Measurements from ENCODE around the gene MATCAP1. TPM values are rescaled to one million over a fixed set of nuclear protein-coding genes. Genes with fewer than 3 reads are reported as not detected.

MATCAP1 gene
- total and polyA plus RNA-seq, 2 of the 13 experiments (the other 11 are each of a cell fraction or from before 2014, with no cell fraction given) = 11.2 to 24.5 TPM

GRCh38 chr16:67157106-67157748 lies 26.5 kb downstream of the MATCAP1 start:
- H2AFZ ChIP-seq (ENCODE audit: low read length) = no peak overlapping the region
- in situ Hi-C loops (cut with HindIII; ENCODE audit: extremely low pct_ligation_motif_present, low pct_unique_long_range_greater_than_20kb) = loop anchor here (5.0 kb wide), 2 partner anchors 140 to 180 kb away; no protein-coding TSS in a partner anchor
- ChIA-PET POLR2A (interaction anchor here (1.0 to 5.7 kb wide), 4 partner anchors 13 to 139 kb away, joined by 3 to 54 read pairs (median 5); partner anchors contain the start of gene NOL3), CTCF (ENCODE audit: low intra/inter-chr PET ratio, low total read pairs) (interaction anchor here (2.4 kb wide), 1 partner anchor 140 kb away, joined by 28 read pairs; no protein-coding TSS in a partner anchor)
- peaks cover 4% of the 10 kb centered on the region in 2 experiments; a peak in 2 of 5 replicates for H3K27me3 ChIP-seq (ENCODE audit: control insufficient read depth in 1 of 2, insufficient read depth in 2 of 2, low read length in 2 of 2)
- DNase-seq (ENCODE audit: low spot score) (no peak), ATAC-seq (no peak), FAIRE-seq (no peak)
- no peak overlapping the region for H3K4me3 ChIP-seq (replicated peaks in 1 of 3; ENCODE audit: insufficient read depth in 1 of 3, low read depth in 2 of 3, low read length in 3 of 3)
- no peak for TF ChIP-seq MEIS2 (CRISPR knock-in tag; IDR thresholded peaks at IDR 0.05)
- peak; percentile 97 for TF ChIP-seq ZNF329 (CRISPR knock-in tag; IDR thresholded peaks at IDR 0.05; ENCODE audit: low read depth)
- BruUV-seq (replicated peaks) = no TSS peak
- no peaks in the 10 kb centered on the region for H4K20me1 ChIP-seq (ENCODE audit: insufficient read depth, low read length)
- no peak overlapping the region for H3K27ac ChIP-seq (ENCODE audit: extremely low read length, insufficient read depth, low read length)
- H3K4me2 ChIP-seq (ENCODE audit: low read depth, low read length) = 0 out of 2 replicates have a peak overlapping the region, but pooled peaks have one; percentile 26
- peaks cover 45% of the 10 kb centered on the region for H3K4me1 ChIP-seq (ENCODE audit: insufficient read depth, low read length)
- H3K9ac ChIP-seq (ENCODE audit: insufficient read depth, low read depth, low read length) = no peak overlapping the region
- intact Hi-C loops (cut with micrococcal nuclease; ENCODE audit: unreplicated experiment) = loop anchor here (5.0 to 10.0 kb wide), 2 partner anchors 200 to 262 kb away; no protein-coding TSS in a partner anchor
- no peaks in the 10 kb centered on the region for H3K9me3 ChIP-seq (ENCODE audit: low read length)
- no peaks in the 10 kb centered on the region for H3K79me2 ChIP-seq (ENCODE audit: insufficient read depth, low read length)
- H3K36me3 ChIP-seq (replicated peaks in 1 of 2; ENCODE audit: control insufficient read depth in 1 of 2, insufficient read depth in 2 of 2, low read length in 2 of 2) = no peaks in the 10 kb centered on the region
- WGBS (ENCODE audit: low lambda C conversion rate) = 33% methylated on average over 7 of the region's 7 CpGs

DNA sequence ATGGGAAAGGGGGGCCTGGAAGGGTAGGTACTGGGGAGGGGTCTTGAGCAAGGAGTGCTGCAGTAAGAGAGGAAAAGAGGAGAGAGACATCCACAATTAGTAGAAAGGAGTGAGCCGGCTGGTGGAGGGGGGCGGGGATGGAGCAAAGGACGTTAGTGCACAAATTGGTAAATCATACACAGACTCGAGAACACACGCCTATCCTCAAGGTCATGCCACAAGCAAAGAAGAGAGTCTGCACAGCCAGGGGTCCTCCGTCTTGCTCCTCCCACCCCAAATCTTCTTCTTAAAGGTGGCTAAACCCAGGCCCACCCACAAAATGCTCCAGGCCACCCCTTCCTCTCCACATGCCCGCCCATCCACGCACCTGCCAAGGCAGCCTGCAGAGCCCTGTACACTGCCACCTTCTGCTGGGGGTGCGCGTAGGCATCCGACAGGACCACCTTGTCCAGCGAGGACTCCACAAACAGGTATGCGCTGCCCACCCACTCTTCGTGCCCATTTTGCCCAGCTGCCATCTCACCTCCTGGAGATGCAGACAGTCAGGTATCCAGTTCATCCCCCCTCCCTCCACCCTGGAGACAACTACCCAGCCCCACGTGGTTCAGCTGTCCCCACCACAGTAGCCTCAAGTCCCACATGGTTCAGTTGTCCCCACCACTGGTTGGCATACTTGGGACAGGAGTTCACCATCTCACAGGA lies 27.5 kb downstream of the MATCAP1 start:
- in situ Hi-C loops (cut with HindIII; ENCODE audit: extremely low pct_ligation_motif_present, low pct_unique_long_range_greater_than_20kb) = loop anchor here (5.0 kb wide), 2 partner anchors 139 to 179 kb away; no protein-coding TSS in a partner anchor
- no peak for ATAC-seq
- TF ChIP-seq ZMYM2 (CRISPR knock-in tag; IDR thresholded peaks at IDR 0.05) (no peak), ZNF672 (CRISPR knock-in tag; IDR thresholded peaks at IDR 0.05) (no peak), ZKSCAN1 (IDR thresholded peaks at IDR 0.05; ENCODE audit: low read length) (no peak), GATAD2A (CRISPR knock-in tag; IDR thresholded peaks at IDR 0.05) (no peak), ZNF460 (CRISPR knock-in tag; IDR thresholded peaks at IDR 0.05; ENCODE audit: borderline replicate concordance) (no peak), ISX (CRISPR knock-in tag; conservative IDR thresholded peaks at IDR 0.05) (no peak), RXRB (CRISPR knock-in tag; IDR thresholded peaks at IDR 0.05; ENCODE audit: borderline replicate concordance) (no peak), HOXD1 (CRISPR knock-in tag; IDR thresholded peaks at IDR 0.05) (no peak), THYN1 (CRISPR knock-in tag; IDR thresholded peaks at IDR 0.05; ENCODE audit: borderline replicate concordance, low read depth) (no peak), ZNF138 (CRISPR knock-in tag; IDR thresholded peaks at IDR 0.05; ENCODE audit: low read depth) (no peak), TCF7L2 (IDR thresholded peaks at IDR 0.05; ENCODE audit: low read depth, low read length) (no peak), TEAD2 (CRISPR knock-in tag; IDR thresholded peaks at IDR 0.05) (no peak), ZNF790 (CRISPR knock-in tag; IDR thresholded peaks at IDR 0.05; ENCODE audit: borderline replicate concordance) (no peak), NFE2L2 (IDR thresholded peaks at IDR 0.05; ENCODE audit: low read length) (no peak)
- TF ChIP-seq, protein P1, sequence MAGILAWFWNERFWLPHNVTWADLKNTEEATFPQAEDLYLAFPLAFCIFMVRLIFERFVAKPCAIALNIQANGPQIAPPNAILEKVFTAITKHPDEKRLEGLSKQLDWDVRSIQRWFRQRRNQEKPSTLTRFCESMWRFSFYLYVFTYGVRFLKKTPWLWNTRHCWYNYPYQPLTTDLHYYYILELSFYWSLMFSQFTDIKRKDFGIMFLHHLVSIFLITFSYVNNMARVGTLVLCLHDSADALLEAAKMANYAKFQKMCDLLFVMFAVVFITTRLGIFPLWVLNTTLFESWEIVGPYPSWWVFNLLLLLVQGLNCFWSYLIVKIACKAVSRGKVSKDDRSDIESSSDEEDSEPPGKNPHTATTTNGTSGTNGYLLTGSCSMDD (CRISPR knock-in tag; IDR thresholded peaks at IDR 0.05) = no peak

More for the DNA sequence above, 27.5 kb downstream of the MATCAP1 start:
- H3K4me2 ChIP-seq (ENCODE audit: low read depth, low read length) = peak overlapping the region; percentile 59
- POLR2A ChIA-PET = interaction anchor here (1.4 to 1.8 kb wide), 2 partner anchors 31 to 44 kb away, joined by 3 to 21 read pairs; no protein-coding TSS in a partner anchor
- H4K20me1 ChIP-seq (ENCODE audit: insufficient read depth, low read length) = no peaks in the 10 kb centered on the region
- H3K79me2 ChIP-seq (ENCODE audit: insufficient read depth, low read length) = no peaks in the 10 kb centered on the region
- intact Hi-C loops (cut with micrococcal nuclease; ENCODE audit: unreplicated experiment) = loop anchor here (5.0 to 10.0 kb wide), 2 partner anchors 199 to 261 kb away; no protein-coding TSS in a partner anchor
- H3K9ac ChIP-seq (ENCODE audit: insufficient read depth, low read depth, low read length) = no peak overlapping the region
- DNase-seq (ENCODE audit: low spot score) (no peak), FAIRE-seq (no peak)
- no peaks in the 10 kb centered on the region for H3K9me3 ChIP-seq (ENCODE audit: low read length)
- CTCF ChIA-PET (ENCODE audit: low intra/inter-chr PET ratio, low total read pairs) = interaction anchor here (0.9 to 2.4 kb wide), 4 partner anchors 47 to 179 kb away, joined by 3 to 28 read pairs (median 18); partner anchors contain the start of gene PHAF1
- no peaks in the 10 kb centered on the region for H3K36me3 ChIP-seq (replicated peaks in 1 of 2; ENCODE audit: control insufficient read depth in 1 of 2, insufficient read depth in 2 of 2, low read length in 2 of 2)
- peaks cover 48% of the 10 kb centered on the region for H3K4me1 ChIP-seq (ENCODE audit: insufficient read depth, low read length)
- H3K27me3 ChIP-seq (ENCODE audit: control insufficient read depth in 1 of 2, insufficient read depth in 2 of 2, low read length in 2 of 2) = peaks cover 4% of the 10 kb centered on the region in 2 experiments; a peak in 2 of 5 replicates
- peak overlapping the region; percentile 2 to 64 (median 18); a peak in 3 of 6 replicates for H3K4me3 ChIP-seq (replicated peaks in 1 of 3; ENCODE audit: insufficient read depth in 1 of 3, low read depth in 2 of 3, low read length in 3 of 3)
- BruUV-seq (replicated peaks) = no TSS peak
- H3K27ac ChIP-seq (ENCODE audit: extremely low read length, insufficient read depth, low read length) = no peak overlapping the region
- 37% methylated on average over 15 of the region's 15 CpGs for WGBS (ENCODE audit: low lambda C conversion rate)
- no peak overlapping the region for H2AFZ ChIP-seq (ENCODE audit: low read length)

Data from HepG2 (cell line).